HL-60 (cell line): ENCODE measurements around the gene IL32.
"Not testable (repeated sequence)": the region's sequence is repeated elsewhere in the genome, so short reads cannot be mapped to it uniquely, and the experiment has no call there.

Experiments used
- DNase-seq, 2 experiments: peaks; one replicate each; pipeline ENCODE4 v3.0.0-alpha.2; 2010 to 2020; ENCODE audit warnings: low read depth in 1 of 2, low spot score in 1 of 2
- H3K27ac ChIP-seq: fragments of 250-450 bp; sonication (Bioruptor Pico); replicated peaks from 2 replicates; pipeline ENCODE4 v1.5.1; 2020; ENCODE audit warnings: mild to moderate bottlenecking, moderate library complexity
- H3K27me3 ChIP-seq: fragments of 250-450 bp; sonication (Bioruptor Pico); 2 replicates; pipeline ENCODE4 v1.5.1; 2021; ENCODE audit warnings: mild to moderate bottlenecking, moderate library complexity; ENCODE audit not compliant: insufficient read depth, poor library complexity, severe bottlenecking
- H3K4me3 ChIP-seq: replicated peaks from 2 replicates; pipeline ENCODE4 v1.5.1; 2011; ENCODE audit warnings: mild to moderate bottlenecking, control low read depth, low read length; ENCODE audit not compliant: insufficient read depth
- CTCF ChIP-seq: IDR thresholded peaks from one replicate; pipeline ENCODE4 v1.5.1; 2011; ENCODE audit warnings: low read length, control low read depth, inconsistent platforms; ENCODE audit not compliant: insufficient read depth
- GABPA ChIP-seq: IDR thresholded peaks from 2 replicates; pipeline ENCODE4 v1.6.1; 2012; ENCODE audit warnings: low read depth
- POLR2AphosphoS5 ChIP-seq: IDR thresholded peaks from 2 replicates; pipeline ENCODE4 v1.6.1; 2012; ENCODE audit warnings: low read depth
- REST ChIP-seq: IDR thresholded peaks from 2 replicates; pipeline ENCODE4 v1.6.1; 2012; ENCODE audit warnings: low read depth; ENCODE audit not compliant: insufficient replicate concordance
- SPI1 ChIP-seq: IDR thresholded peaks from 2 replicates; pipeline ENCODE4 v1.6.1; 2012; ENCODE audit warnings: low read depth, mild to moderate bottlenecking, borderline replicate concordance

The IL32 gene

GRCh38 chr16:3054965-3055733 is 10.3 kb upstream of the IL32 start:
- H3K27me3 ChIP-seq: no peaks in the 10 kb centered on the region
- H3K4me3 ChIP-seq: no peak overlapping the region
- H3K27ac ChIP-seq: peak overlapping the region; percentile 81
- TF ChIP-seq POLR2AphosphoS5 (peak; percentile 88), SPI1 (no peak), GABPA (peak; percentile 82)
- peak; percentile 90 to 91 for DNase-seq

- H3K27ac ChIP-seq: peak overlapping the region; percentile 81
- peak in 1 of 2 experiments; percentile 30 for DNase-seq
- not testable (repeated sequence) for H3K4me3 ChIP-seq
Measured at GRCh38 chr16:3055734-3056115, 9.7 kb upstream of the IL32 start.

GRCh38 chr16:3056336-3057180 is 8.9 kb upstream of the IL32 start:
- peak overlapping the region; percentile 81 for H3K27ac ChIP-seq

More at GRCh38 chr16:3055734-3056115, 9.7 kb upstream of the IL32 start:
- H3K27me3 ChIP-seq: not testable (repeated sequence)

GRCh38 chr16:3057181-3058138 is 8.0 kb upstream of the IL32 start:
- no peaks in the 10 kb centered on the region for H3K27me3 ChIP-seq
- H3K4me3 ChIP-seq: peak overlapping the region; percentile 79; the same call in 1 of the 2 replicates
- TF ChIP-seq POLR2AphosphoS5 (no peak), CTCF (no peak), REST (no peak), GABPA (no peak), SPI1 (no peak)
- H3K27ac ChIP-seq: no peak overlapping the region
- no peak for DNase-seq

More at GRCh38 chr16:3056336-3057180, 8.9 kb upstream of the IL32 start:
- DNase-seq: no peak
- TF ChIP-seq CTCF: no peak
- no peak for TF ChIP-seq POLR2AphosphoS5
- TF ChIP-seq REST: no peak
- TF ChIP-seq GABPA: no peak
- no peak for TF ChIP-seq SPI1
- Histone ChIP-seq H3K27me3 (no peaks in the 10 kb centered on the region), H3K4me3 (no peak overlapping the region)
